Medulla oblongata (tissue), 1 donor: ENCODE data around the gene SOX6.

Experiments
- DNase-seq: peaks from one replicate; pipeline ENCODE4 v3.0.0-alpha.2; 2015; ENCODE audit errors: extremely low spot score

SOX6 gene

DNA sequence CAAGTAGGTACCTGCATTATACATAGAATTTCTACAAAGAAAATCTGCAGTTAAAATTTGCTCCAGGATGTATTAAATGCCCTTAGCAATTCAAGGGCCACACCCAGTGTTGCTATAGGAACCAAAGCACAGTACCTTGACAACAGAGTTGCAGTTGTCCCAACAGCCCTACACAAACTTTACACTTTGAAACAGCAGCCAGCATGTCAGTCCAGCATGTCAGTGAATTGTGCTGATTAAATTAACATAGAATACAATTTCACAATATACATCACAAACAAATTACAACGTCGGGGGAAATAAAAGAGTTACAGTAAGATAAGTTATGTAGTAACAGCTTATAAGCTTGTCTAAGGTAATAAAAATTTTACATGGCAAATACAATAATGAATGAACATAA, 389.2 kb downstream of the SOX6 start:
- DNase-seq: no peak

DNA sequence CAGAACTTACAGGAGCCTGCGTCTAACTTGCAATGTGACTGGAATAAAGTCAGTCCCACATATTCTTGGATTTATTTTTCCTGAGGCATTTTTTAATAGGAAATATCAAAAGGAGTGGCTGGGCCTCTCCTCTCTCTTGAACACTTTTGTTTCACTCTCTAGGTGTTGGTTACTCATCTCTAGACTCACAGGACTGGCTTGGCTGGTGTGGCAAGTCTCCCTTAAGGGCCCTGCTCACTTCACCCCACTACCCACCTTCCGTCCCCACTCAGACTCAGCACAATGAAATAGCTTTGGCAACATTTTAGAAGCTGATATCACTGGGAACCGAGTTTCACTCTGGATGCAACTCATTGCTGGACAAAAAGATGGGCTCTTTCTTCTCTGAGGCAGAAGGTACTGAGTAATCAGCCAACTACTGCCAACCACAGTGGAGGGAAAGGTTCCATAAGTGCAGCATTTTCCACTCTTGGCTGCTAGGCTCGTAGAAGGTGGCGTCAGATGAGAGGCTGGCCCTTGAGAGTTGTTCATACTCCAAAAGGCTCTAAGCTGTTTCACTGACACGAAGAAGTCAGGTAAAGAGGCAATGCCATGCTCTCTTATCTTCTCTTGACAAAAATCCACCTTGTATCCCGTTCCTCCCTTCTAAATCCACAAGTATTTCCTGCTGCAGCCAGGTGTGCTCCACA, 390.6 kb downstream of the SOX6 start:
- no peak for DNase-seq

DNA sequence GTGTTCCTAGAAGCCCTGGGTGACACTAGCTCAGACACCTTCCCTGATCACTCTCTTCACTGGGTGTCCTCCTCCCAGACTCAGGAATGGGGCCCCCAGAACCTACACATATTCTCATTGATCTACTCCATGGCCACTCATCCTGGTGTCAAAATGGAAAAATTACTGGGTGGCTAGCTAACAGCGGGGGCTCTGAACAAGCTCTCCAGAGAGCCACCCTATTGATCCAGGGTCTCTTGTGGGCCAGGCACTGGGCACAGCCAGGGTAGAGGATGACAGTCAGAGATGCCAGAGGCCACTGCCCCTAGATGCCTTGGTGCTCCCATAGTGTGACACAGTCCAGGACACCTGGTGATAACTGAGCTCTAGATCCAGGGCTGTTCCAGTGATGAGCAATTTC, 393.1 kb downstream of the SOX6 start:
- DNase-seq: no peak

DNA sequence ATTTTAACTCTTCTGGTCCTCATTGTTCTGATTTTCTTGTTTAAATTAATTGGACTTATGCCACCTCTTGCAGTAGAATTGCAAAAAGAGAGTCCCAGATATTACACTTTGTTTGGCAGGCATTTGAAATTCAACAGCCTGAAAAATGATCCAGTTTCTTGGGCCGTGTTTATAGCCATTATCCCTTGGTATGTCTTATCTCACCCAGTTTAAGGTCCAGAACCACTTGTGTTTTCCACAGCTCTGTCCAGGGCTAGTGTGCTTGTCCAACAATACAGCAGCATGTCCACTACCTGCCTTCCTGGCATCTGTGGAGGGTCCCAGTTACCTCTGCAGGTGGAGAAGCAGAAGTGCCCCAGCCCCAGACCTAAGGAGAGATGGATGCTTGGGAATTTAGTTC, 397.4 kb downstream of the SOX6 start:
- no peak for DNase-seq

DNA sequence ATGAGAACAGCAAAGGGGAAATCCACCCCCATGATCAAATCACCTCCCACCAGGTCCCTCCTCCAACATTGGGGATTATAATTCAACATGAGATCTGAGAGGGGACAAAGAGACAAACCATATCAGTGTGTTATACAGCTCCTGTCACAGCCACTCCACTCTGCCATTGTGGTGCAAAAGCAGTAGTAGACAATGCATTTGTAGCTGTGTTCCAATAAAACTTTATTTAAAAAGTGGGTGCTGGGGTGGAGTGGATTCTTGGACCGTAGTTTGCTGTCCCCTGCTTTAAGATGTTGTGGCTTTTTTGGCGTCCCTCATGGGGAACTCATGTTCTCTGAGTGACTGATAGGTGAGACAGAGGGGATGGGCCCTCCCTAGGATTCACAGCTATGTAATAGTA, 399.1 kb downstream of the SOX6 start:
- no peak for DNase-seq

DNA sequence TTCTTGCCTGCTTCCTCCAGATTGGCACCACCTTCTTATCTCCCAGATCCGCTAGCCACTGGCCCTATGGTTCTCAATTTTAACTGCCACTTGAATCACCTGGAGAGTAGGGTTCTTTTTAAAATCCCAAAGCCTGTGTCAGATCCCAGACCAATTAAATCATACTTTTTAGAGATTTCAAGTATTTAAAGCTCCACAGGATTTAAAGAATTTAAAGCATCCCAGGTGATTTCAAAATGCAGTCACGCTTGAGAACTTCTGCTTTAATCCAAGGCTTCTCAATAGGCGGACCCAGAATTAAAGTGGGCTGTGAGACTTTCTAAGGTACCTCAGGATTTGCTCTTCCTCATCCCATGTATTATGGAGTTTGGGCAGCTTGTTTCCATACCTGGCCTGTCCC, 400.0 kb downstream of the SOX6 start:
- no peak for DNase-seq

DNA sequence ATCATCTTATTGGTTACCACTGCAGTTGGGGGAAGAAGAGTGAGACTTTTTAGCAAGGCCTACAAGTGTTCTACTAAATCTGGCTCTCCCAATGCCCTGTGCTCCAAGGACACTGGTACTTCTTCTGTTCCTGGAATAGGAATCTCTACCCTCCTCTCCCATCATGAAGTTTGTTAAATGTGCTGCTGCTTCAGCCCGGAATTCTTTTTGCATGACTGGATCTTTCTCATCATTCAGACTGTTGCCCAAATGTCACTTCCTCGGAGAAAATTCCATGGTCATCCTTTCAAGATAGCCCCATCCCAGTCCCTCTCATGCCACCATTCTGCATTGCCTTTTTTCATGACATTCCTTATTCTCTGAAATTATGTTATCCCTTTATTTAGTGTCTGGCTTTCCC, 400.8 kb downstream of the SOX6 start:
- no peak for DNase-seq

DNA sequence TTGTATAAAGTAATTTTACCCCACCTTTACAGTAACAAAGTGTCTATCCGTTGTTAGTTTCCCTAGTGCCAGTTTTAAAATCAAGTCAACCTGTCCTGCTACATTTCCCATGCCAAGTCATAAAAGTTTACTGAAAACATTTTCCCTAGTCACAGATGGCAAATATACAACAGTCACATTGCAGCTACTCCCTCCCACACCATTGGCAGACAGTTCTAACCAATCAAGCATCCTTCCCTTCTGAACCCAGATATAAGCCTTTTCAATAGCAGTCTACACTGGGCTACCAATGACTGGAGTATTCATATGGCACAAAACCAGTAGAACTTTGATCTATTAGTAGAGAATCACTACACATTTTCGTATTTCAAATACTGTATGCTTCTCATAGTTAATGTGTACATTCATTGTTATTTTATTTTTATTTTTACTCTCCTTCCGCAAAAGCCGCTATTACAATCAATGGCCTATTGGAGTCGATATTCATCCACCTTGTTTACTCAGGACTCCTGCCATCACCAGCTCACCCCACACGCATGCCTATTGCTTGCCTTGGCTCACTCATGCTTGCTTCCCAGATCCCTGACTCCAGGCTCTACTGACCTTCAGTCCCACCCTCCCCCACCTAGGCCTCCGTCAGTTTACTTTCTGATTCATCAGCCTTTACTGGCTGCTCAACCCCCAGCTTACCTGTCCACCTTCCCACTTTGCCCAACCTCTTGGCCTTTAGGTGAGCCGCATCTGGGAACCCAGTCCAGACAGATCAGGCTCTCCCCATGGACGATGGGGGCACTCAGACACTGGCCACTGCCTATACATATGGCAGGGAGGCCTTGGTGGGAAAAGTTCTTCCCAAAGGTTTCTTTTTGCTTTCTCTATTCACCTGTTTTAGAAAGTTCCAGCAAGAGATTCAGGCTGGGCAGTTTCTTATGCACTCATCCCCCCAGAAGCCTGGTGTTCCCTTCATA, 408.4 kb downstream of the SOX6 start:
- no peak for DNase-seq

DNA sequence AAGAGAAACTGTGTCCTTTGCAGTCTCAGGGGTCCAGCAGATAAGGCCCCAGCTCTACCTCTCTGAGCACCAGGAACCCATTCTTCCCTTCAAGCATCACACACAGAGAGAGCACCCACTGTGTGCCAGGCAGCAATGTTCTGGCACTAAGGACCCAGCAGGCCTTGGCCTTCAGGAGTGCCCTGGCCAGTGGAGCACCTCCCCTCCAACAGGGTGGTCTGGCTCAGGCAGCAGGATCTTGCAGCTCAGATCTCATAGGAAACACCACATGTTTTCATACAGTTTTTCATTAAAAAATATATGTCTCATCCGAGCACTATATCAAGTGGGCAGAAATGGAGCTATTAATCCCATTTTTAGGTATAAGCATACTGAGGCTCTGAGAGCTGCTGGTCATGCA, 410.6 kb downstream of the SOX6 start:
- no peak for DNase-seq

DNA sequence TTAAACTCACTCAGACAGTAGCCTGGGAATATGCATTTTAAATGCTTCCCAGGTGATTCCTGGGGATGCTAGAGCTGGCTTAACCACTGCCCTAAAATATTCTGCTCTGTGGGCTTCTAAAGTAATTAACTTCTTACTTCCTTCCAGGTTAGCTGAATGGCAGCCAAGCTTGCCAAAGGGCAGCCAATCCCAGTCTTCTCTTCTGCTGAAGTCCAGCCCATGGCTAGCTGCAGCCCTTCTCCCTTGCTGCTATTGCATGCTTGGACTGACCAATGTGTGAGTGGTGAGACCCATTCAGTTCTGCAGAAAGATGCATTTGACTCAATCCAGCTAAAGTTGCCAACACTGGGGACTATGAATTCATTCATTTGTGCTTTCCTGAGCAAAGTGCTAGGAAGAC, 411.9 kb downstream of the SOX6 start:
- peak; percentile 9 for DNase-seq

DNA sequence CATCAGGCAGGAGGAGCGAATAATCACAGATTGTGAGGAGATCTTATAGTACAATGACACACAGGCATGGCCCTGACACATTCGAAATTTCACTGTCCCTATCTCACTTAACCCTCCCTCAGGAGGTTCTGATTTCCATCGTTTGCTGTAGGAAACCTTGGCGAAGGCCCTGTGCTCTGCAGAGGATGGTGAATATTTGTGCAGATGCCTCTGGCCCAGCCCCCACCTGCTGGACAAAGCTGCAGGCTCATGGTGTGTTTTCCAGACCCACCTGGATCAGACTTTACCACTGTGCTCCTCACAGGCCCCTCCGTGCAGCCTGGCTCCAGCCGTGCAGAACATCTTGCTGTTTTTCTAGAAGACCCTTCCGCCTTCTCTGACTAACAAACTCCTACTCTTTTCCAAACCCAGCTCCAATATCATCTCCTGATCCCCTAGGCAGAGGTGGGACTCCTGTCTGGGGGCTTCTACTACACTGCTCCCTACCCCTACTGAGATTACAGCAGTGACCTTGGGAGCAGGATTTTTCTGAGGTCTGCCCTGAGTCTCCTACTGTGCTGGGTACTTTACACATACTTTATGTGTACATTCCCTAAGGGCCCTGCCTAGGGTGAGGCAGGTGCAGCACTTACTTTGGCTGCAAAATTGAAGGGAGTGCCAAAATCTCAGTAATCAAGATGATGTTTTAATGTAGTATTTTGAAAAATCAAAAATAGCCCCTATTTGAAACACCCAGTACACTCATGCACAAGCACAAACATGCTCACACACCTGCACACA, 412.7 kb downstream of the SOX6 start:
- DNase-seq: no peak

DNA sequence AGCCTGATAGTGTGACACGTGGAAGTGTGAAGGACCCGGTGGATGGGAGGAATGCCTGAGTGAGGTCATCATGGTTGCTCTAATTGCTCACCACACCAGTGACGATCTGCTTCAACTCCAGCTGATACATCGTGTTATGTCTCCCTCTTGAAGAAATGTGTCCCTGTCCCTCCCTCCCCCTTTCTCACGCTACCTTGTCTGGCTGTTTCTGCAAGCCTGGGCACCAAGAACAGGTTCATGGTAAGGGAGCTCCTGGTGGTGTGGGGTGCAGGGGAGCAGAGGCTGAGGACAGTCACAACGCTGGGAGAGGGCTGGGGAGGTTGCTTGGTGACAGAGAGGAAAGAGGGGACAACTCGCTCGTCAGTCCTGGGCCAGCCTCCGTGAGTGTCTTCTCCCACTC, 413.4 kb downstream of the SOX6 start:
- no peak for DNase-seq

DNA sequence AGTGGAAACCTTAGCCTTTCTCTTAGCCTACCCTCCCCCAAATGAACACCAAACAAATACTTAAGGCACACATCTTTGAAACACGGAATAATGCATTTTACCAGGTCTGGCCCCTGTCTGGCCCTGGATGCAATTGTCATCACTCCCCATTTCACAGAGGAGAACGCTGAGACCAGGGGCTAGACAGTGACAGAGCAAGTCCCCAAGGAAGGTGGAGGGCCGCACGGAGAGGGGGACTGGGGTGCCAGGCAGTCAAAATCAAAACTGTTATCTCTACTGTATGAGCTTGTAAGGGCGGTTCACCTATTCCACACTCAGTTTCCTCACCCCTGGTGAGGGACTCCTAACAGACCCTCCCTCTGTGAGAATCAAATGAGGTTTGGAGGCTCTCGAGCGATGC, 414.2 kb downstream of the SOX6 start:
- no peak for DNase-seq

DNA sequence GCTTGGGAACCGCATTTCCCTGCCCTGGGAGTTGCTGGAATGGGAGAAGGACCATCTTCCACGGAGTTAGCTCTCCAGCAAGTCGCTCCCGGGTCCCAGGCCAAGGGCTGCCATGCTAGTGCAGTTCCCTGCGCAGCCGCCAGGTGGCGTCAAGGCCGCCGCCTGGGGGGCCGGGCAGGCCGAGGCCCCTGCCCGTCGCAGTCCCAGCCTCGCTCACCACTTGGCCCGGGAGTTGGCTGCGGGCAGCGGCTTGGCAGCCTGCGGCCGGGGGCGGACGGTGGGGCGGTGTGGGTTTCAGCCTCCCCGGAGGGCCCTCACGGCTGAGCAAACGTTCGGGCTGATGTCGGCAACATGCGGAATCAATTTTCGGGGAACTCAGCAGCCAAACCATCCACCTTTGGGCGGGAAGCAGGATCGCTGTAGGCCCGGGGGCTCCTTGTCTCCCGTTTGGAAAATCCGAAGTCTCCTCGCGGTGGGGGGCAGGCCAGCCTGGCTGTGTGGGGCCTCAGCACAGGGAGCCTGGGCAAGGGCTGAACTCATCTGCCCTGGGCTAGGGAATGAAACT, 415.1 kb downstream of the SOX6 start:
- no peak for DNase-seq

DNA sequence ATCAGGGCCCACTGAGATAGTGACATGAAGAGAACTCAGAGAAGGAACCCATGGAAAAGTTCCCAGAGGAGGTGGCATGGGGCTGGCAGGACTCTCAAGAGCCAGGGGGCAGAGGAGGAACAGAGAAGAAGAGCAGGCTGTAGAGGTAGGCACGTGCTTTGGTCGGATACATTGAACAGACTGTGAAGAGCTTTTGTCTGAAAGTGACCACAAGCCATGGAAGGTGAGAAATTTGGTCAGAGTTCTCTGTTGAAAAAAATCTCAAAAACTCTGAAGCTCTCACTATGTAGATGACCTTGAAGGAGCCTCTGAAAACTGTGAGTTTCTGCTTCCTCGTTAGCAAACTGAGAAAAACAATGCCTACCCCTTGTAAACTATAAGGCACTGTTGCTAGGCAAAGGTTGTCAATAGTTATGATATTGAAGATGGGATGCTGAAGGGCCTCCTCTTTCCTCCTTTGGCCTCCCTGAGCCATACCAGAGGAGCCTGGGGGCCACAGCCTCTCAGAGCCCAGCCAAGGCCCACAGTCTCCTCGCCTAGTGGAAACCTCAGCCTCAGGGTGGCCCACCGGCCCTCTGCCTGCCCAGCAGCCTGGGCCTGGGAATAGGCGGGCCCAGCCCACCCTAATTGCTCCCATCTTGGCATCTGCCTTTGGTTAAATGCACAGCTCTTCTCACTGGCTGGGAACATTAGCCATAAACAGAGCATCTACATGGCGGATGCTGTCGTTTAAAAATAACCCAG, 415.7 kb downstream of the SOX6 start:
- no peak for DNase-seq

DNA sequence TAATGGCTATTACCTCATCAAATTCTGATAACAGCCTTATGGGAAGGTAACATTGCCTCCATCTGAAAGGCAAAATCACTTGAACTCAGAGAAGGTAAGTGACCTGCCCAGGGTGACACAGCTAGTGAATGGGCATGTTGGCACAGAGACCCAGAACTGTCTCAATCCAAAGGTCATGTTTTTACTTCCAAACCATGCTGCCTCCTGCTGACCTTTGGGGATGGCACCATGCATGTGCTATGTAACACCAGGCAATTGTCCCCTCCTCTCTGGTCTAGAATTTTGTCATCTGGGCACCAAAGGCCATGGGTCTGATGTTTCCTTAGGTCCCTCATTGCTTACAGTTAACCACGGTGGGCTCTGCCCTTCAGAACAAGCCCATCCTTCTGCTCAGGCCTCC, 417.4 kb downstream of the SOX6 start:
- DNase-seq: no peak

DNA sequence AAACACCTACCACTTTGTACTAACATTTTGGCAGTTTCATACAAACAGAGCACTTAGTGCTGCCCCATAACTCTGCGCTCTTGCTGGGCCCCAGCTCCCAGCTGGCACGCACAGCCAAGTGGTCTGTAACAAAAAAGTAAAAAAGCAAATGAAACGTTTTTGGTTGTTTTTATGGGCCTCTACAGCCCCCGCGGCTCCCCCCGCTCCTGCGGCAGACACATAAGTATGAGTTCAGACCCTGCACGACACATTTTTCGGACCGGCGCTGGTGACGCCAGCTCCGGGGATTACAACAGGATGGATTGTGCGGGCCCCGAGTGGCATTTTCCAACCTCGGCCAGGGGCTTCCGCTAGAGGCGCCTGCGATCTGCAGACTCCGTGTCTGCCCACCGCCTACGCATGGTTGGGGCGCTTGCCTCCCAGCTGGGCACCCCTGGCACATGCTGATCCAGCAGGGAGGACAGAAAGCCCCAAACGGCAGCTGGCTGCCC, 418.2 kb downstream of the SOX6 start:
- DNase-seq: no peak

DNA sequence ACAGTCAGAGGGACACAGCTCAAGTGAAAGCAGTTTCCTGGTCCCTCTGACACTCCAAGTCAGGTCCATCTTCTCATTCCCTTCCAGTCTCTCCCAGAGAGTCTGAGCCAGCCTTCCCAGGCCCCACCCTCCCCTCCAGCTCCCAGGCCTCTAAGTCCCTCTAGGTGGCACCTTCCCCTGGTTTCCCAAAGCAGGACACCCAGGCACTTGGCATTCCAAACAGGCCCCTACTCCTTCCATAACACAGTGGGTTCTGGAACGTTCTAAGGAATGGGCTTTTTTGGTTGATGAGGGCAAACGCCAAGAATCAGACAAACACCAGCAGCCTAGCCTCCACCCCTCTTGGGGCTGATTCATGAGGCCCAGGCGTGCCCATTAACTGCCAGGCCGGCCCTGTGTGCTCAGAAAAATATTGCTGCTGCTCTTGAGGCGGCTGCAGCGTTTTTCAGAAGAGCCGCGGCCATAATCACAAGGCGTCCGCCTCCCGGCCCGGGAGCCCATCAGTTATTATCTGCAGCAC, 418.7 kb downstream of the SOX6 start:
- DNase-seq: no peak

DNA sequence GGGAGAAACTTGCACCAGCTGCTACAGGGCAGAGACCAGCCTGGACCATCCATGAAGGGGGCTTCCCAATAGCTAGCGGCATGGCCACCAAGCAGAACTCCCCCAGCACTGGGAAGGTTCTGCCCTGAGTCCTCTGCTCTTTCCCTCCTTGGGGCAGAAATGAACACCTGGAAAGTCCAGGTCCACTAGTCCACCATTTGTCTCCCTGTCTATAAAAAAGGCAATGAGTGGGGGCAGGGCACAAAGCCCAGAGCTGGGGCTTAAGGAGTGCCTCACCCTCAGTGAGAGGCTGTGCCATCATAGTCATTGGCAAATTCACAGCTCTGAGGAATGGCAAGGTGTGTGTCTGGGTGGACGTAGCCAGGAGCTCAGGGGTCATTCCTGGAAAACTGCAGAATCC, 420.3 kb downstream of the SOX6 start:
- no peak for DNase-seq

DNA sequence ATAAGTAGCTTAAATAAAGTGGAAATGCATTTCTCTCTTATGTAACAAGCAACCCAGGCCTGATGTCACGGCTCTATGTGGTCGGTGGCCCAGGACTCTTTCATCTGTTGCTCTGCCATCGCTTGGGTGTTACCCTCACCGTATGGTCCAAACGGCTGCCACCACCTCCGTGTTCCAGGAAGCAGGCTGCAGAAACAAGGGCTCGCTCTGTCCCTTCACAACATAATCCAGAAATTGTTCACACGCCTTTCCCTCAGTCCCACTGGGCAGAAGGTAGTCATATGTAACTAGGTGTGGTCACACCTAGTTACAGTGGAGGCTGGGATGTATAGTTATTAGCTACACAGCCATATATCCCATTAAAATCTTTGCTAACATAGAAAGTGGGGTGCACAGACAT, 421.0 kb downstream of the SOX6 start:
- no peak for DNase-seq
